ENCODE data around the gene EPN2. TPM values are rescaled to one million over a fixed set of nuclear protein-coding genes. Genes with fewer than 3 reads are reported as not detected.

The EPN2 gene
- total and polyA plus RNA-seq, 4 donors = 5.6 to 23.8 (median 12.2) TPM

- no peak for TF ChIP-seq RXRA (IDR thresholded peaks at IDR 0.05)
- no peak for TF ChIP-seq SP1 (IDR thresholded peaks at IDR 0.05)
- no peak for TF ChIP-seq YY1 (IDR thresholded peaks at IDR 0.05)
- no peak for TF ChIP-seq ATF3 (IDR thresholded peaks at IDR 0.05)
- no peak for TF ChIP-seq HNF4A (conservative IDR thresholded peaks at IDR 0.05)
- TF ChIP-seq EGR1 (IDR thresholded peaks at IDR 0.05; ENCODE audit: low read depth in 2 of 2) = no peak
- TF ChIP-seq REST (IDR thresholded peaks at IDR 0.05) = no peak
- TF ChIP-seq RAD21 (IDR thresholded peaks at IDR 0.05) = no peak
- TF ChIP-seq MAX (IDR thresholded peaks at IDR 0.05) = no peak
- TF ChIP-seq TAF1 (conservative IDR thresholded peaks at IDR 0.05) = no peak
- TF ChIP-seq FOXA2 (IDR thresholded peaks at IDR 0.05) = no peak
- TF ChIP-seq ZBTB33 (IDR thresholded peaks at IDR 0.05) = no peak
- no peak for TF ChIP-seq GABPA (IDR thresholded peaks at IDR 0.05 in 1 of 2, conservative IDR thresholded peaks at IDR 0.05 in 1 of 2)
- TF ChIP-seq CTCF (IDR thresholded peaks at IDR 0.05; ENCODE audit: low read depth, low read length, missing input control) = no peak
- TF ChIP-seq FOXA1 (IDR thresholded peaks at IDR 0.05) = no peak
- TF ChIP-seq JUND (IDR thresholded peaks at IDR 0.05) = no peak
- no peaks in the 10 kb centered on the region for H3K27me3 ChIP-seq (ENCODE audit: control insufficient read depth in 4 of 4, insufficient read depth in 4 of 4, low read length in 3 of 4)
- no peak overlapping the region for H3K4me3 ChIP-seq (ENCODE audit: low read depth in 1 of 3, low read length in 3 of 3)
- no peak overlapping the region for H3K9ac ChIP-seq (ENCODE audit: low read depth in 1 of 2, low read length in 2 of 2)
- no peak for DNase-seq (ENCODE audit: low spot score)
- WGBS = 98% methylated on average over 21 of the region's 21 CpGs
- no peaks in the 10 kb centered on the region for H3K9me3 ChIP-seq (ENCODE audit: control insufficient read depth in 4 of 4, low read length in 3 of 4)
- no peak overlapping the region for H3K27ac ChIP-seq (ENCODE audit: low read depth in 1 of 2, low read length in 2 of 2)
- peaks cover 0 to 5% (median under 1%) of the 10 kb centered on the region in 4 donors for H3K36me3 ChIP-seq (ENCODE audit: control insufficient read depth in 4 of 4, insufficient read depth in 3 of 4, low read depth in 1 of 4, low read length in 3 of 4)
- H3K4me1 ChIP-seq (ENCODE audit: control insufficient read depth in 4 of 4, insufficient read depth in 4 of 4, low read length in 3 of 4) = peaks cover 0 to 3% (median under 1%) of the 10 kb centered on the region in 4 donors
These were observed 48.2 kb downstream of the EPN2 start for GRCh38 chr17:19285213-19285900.

All from liver (tissue), 9 donors.